Ecto neural progenitor cell (in vitro differentiated cells): Measurements from ENCODE around the gene TSPAN9.

Experiments used
- DNase-seq: peaks from one replicate; pipeline ENCODE4 v3.0.0-alpha.2; 2018; ENCODE audit warnings: low spot score

TSPAN9 gene

GRCh38 chr12:3077572-3078081 is 448 bp downstream of the TSPAN9 start:
- DNase-seq = no peak

GRCh38 chr12:3078086-3078820 is 1.1 kb downstream of the TSPAN9 start:
- DNase-seq = no peak

DNA sequence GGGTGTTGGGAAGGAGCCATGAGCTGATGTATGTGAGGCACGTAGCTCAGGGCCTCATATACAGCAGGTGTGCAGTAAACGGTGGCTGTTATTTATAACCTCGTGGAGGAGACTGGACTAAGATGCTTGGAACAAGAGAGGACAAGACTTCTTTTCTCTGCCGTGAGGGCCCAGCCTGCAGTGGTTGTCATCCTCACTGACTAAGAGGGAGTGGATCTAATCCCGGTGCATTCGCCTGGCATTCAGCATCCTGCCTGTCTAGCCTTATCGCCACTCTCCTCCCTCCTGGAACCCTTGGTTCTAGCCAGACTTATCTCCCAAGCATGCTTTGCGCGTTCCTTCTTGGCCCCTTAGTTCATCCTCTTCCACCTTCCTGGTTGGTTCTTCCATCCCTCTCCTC is 3.9 kb downstream of the TSPAN9 start:
- DNase-seq = no peak

DNA sequence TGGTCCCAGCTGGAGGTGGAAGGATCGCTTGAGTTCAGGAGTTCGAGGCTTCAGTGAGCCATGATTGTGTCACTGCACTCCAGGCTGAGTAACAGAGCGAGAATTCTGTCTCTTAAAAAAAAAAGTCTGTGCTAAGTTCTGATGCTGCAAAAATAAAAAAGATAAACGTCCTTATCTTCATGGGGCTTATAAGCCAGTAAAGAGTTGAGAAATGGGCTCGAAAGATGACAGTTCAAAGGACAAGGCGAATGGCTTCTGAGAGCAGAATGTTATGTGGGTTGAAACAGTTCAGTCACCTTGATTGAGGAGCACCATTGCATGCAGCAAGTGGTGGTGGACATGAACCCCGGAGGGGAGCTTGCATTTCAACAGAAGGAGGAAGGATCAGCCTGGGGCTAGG is 4.7 kb downstream of the TSPAN9 start:
- no peak for DNase-seq

GRCh38 chr12:3083241-3083920 is 6.2 kb downstream of the TSPAN9 start:
- DNase-seq = no peak

DNA sequence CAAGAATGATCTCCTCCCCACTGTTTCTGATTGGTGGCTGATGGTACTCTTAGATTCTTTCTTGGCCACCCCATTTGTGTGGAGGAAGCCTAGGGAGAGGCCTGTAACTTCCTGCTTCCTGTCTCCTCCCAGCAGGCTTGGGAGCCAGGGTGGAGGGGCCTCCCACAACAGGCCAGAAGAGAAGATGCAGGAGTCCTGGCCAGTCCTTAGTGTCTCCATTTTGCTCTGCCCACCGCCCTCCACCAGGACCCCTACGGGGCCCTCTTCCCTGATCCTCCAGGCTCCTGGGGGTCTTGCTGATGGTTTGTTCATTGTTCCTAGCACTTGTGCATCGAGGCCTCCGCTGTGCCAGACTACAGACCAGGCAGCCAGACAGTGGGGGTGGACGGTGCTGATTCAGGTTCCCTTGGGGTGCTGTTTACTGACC is 6.8 kb downstream of the TSPAN9 start:
- DNase-seq = no peak

DNA sequence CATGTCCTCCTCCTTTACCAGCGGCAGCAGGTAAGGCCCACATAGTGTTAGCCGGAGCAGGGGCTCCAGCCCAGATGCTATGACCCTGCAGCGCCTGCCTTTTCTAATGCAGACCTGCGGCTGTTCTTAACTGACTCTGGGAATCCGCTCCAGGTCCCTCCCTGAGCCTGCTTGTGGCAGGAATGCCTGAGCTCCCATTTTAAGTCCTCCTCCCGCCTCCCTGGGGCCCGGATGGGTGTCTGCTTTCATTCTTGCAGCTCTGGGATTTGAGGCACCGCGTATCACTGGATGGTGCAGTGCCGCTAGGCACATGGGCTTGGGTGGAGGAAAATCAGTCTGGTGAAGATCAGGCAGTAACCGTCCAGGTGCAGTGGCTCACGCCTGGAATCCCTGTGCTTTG is 7.6 kb downstream of the TSPAN9 start:
- DNase-seq = peak; percentile 76

- DNase-seq = no peak
These were observed 8.4 kb downstream of the TSPAN9 start for GRCh38 chr12:3085341-3086139.

- no peak for DNase-seq
These were observed 9.0 kb downstream of the TSPAN9 start for GRCh38 chr12:3086211-3086610.

GRCh38 chr12:3086729-3087323 is 9.6 kb downstream of the TSPAN9 start:
- no peak for DNase-seq

- DNase-seq = no peak
These were observed 10.8 kb downstream of the TSPAN9 start for GRCh38 chr12:3087758-3088650.

GRCh38 chr12:3089588-3089987 is 12.4 kb downstream of the TSPAN9 start:
- DNase-seq = no peak

DNA sequence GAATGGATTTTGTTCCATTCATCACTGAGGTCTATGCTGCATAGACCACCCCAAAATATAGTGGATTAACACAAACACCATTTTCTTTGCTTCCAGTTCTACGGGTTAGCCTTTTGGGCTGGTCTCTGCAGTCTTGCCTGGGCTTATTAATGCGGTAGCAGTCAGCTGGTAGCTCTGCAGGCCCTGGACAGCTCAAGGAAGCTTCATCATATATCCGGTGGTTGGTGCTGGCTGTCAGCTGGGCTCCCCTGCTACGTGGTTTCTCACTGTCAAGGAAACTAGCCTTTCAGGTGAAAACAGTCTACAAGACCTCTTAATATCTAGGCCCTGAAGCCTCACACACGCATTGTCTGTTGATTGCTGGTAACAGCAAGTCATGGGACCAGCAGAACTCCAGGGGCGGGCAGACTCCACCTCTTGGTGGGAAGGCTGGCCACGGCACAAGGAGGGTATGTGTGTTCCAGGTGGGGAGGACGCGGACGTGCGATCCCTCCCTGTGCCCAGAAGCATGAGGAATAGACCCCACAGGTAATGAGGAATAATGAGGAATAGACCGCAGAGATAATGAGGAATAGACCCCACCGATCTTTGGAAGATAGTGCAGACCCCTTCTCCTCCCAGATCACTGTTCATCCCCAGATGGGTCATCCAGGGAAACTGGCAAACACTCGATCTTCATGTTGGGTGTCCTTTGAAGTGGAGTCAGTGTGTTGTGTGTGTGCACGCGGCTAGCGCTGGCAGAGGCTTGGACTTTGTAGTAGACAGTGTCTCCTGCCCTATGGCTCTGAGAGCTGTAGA is 13.3 kb downstream of the TSPAN9 start:
- no peak for DNase-seq

DNA sequence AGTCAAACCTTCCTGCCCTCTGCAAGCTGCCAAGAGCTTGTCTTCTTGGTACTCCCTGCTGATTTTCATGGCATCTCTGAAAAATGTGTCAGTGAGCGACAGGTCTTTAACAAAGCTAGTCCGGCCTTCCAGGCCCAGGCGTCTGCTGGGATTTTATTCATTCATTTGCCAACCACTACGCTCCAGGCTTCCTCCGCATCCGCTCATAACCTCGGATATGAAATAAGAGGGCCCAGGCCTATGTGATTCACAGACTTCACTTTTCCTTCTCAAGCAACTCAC is 13.8 kb downstream of the TSPAN9 start:
- DNase-seq = no peak

GRCh38 chr12:3091382-3092241 is 14.4 kb downstream of the TSPAN9 start:
- no peak for DNase-seq

DNA sequence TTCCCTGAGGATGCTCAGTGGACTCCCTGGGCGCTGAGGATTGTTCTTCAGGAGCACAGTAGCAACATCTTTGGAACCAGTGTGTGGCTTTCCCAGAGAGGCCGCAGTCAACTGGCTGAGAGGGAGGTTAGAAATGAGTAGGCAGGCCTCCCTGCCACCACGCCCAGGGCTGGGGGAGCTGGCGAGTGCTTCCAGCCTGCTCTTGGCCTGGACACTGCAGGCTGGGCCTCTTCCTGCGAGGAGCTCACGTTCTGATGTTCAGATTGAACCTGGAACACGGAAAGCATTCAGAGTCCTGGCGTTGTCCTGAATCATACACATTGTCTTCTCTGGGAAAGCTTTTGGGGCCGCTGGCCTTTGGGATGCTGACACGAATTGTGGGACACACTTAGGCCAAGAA is 15.6 kb downstream of the TSPAN9 start:
- DNase-seq = no peak

GRCh38 chr12:3097186-3097804 is 20.1 kb downstream of the TSPAN9 start:
- DNase-seq = no peak

GRCh38 chr12:3097836-3098235 is 20.7 kb downstream of the TSPAN9 start:
- DNase-seq = no peak

GRCh38 chr12:3098436-3098835 is 21.3 kb downstream of the TSPAN9 start:
- DNase-seq = no peak
